GM18520 (cell line): ENCODE results near the gene CLN6.
"Not testable (repeated sequence)": the region's sequence is repeated elsewhere in the genome, so short reads cannot be mapped to it uniquely, and the experiment has no call there.

Experiments used
- ATAC-seq: cut with Tn5 transposase; IDR thresholded peaks from one replicate; pipeline ENCODE4 v1.9.1; 2021; ENCODE audit not compliant: unreplicated experiment

CLN6 gene

GRCh38 chr15:68224108-68224507, 5.4 kb downstream of the CLN6 start:
- ATAC-seq: no peak

GRCh38 chr15:68223171-68223570, 6.4 kb downstream of the CLN6 start:
- no peak for ATAC-seq

GRCh38 chr15:68222432-68222743, 7.1 kb downstream of the CLN6 start:
- ATAC-seq: not testable (repeated sequence)

GRCh38 chr15:68221530-68222431, 7.7 kb downstream of the CLN6 start:
- not testable (repeated sequence) for ATAC-seq

- no peak for ATAC-seq
Observed at GRCh38 chr15:68220967-68221366, 8.6 kb downstream of the CLN6 start.

GRCh38 chr15:68220489-68220888, 9.0 kb downstream of the CLN6 start:
- ATAC-seq: no peak

GRCh38 chr15:68218847-68219798, 10.4 kb downstream of the CLN6 start:
- ATAC-seq: no peak

- ATAC-seq: no peak
Observed at GRCh38 chr15:68218331-68218730, 11.2 kb downstream of the CLN6 start.

GRCh38 chr15:68217341-68217740, 12.2 kb downstream of the CLN6 start:
- no peak for ATAC-seq

GRCh38 chr15:68214838-68215254, 14.7 kb downstream of the CLN6 start:
- no peak for ATAC-seq

- ATAC-seq: no peak
Observed at GRCh38 chr15:68213991-68214837, 15.3 kb downstream of the CLN6 start.

- ATAC-seq: not testable (repeated sequence)
Observed at GRCh38 chr15:68213491-68213845, 16.1 kb downstream of the CLN6 start.

- no peak for ATAC-seq
Observed at GRCh38 chr15:68211656-68212320, 17.7 kb downstream of the CLN6 start.

GRCh38 chr15:68210821-68211655, 18.5 kb downstream of the CLN6 start:
- ATAC-seq: no peak

GRCh38 chr15:68210409-68210756, 19.1 kb downstream of the CLN6 start:
- no peak for ATAC-seq

- ATAC-seq: no peak
Observed at GRCh38 chr15:68209735-68210408, 19.7 kb downstream of the CLN6 start.

GRCh38 chr15:68209272-68209671, 20.3 kb downstream of the CLN6 start:
- ATAC-seq: no peak

GRCh38 chr15:68208636-68209240, 20.8 kb downstream of the CLN6 start:
- ATAC-seq: no peak

GRCh38 chr15:68208136-68208535, 21.4 kb downstream of the CLN6 start:
- ATAC-seq: no peak
